Chondrocyte (in vitro differentiated cells): Measurements from ENCODE around the gene RAP1GAP. TPM values are rescaled to one million over a fixed set of nuclear protein-coding genes. Genes with fewer than 3 reads are reported as not detected.
A peak's percentile ranks its signal among the peaks of the same experiment; 100 is the strongest.

Experiments used
- DNase-seq: peaks from one replicate; pipeline ENCODE4 v3.0.0; 2021; ENCODE audit warnings: mixed read lengths, low spot score
- H3K27ac Mint-ChIP-seq: one replicate; pipeline ENCODE4 v1.8.0; 2021; ENCODE audit warnings: mild to moderate bottlenecking, moderate library complexity, mixed read lengths; ENCODE audit not compliant: unreplicated experiment
- H3K27me3 Mint-ChIP-seq: 2 replicates; pipeline ENCODE4 v1.8.0; 2021; ENCODE audit warnings: low read depth, mixed read lengths
- H3K36me3 Mint-ChIP-seq: 2 replicates; pipeline ENCODE4 v1.8.0; 2021; ENCODE audit warnings: low read depth, mixed read lengths
- H3K4me1 Mint-ChIP-seq: 2 replicates; pipeline ENCODE4 v1.8.0; 2021; ENCODE audit warnings: low read depth, mild to moderate bottlenecking, mixed read lengths
- H3K4me3 Mint-ChIP-seq: one replicate; pipeline ENCODE4 v1.8.0; 2021; ENCODE audit warnings: mild to moderate bottlenecking, moderate library complexity, mixed read lengths; ENCODE audit not compliant: unreplicated experiment
- H3K9me3 Mint-ChIP-seq: 2 replicates; pipeline ENCODE4 v1.8.0; 2021; ENCODE audit warnings: low read depth, mixed read lengths
- total RNA-seq: library from RNA; stranded (reverse); gene quantifications from 3 replicates; pipeline ENCODE4 v1.2.1, GENCODE V29; 2021
- TF ChIP-seq, protein P1 (sequence below): fragments of 200-600 bp; sonication (generic); IDR thresholded peaks from 2 replicates; pipeline ENCODE4 v1.5.0; 2021; ENCODE audit warnings: antibody characterized with exemption, mild to moderate bottlenecking, moderate library complexity

RAP1GAP gene
- total RNA-seq, 1 donor from 2014 or later: 1.8 TPM

DNA sequence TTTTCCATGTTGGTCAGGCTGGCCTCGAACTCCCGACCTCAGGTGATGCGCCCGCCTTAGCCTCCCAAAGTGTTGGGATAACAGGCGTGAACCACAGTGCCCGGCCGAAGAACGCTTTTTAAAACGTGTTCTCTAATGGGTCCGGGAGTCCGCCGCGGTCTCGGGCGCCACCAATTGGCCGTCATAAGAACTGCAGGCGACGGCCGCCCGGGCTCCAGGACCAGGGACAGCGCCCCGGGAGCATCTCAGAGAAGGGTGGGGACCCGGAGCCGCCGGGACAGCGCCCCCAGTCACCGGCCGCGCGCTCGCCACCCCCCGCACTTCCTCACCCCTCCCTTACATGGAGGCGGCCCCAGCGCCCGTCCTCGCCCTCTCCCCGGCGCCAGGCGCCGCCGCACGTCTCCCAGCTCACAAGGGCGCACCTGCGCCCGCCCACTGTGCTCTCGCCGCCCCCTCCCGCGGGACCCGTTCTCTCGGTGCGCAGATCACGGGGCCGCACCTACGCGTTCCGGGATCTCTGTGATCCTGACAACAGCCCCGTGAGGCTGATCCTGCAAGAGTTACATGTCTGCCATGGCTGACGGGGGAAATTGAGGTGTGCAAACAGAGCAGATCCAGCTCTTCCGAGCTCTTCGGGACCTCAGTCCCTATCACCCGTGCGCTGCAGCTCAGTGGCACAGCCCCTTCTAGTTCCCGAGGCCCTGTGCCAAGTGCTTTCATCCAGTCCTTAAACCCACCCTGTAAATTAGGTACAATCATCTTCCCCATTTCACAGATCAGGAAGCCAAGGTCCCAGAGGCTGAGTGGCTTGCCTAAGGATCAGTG, 9.8 kb downstream of the RAP1GAP start:
- Mint-ChIP-seq H3K27me3 (peaks cover 19% of the 10 kb centered on the region), H3K36me3 (no peaks in the 10 kb centered on the region), H3K4me3 (no peak overlapping the region), H3K4me1 (peaks cover 4% of the 10 kb centered on the region), H3K9me3 (no peaks in the 10 kb centered on the region), H3K27ac (no peak overlapping the region)
- TF ChIP-seq, protein P1, sequence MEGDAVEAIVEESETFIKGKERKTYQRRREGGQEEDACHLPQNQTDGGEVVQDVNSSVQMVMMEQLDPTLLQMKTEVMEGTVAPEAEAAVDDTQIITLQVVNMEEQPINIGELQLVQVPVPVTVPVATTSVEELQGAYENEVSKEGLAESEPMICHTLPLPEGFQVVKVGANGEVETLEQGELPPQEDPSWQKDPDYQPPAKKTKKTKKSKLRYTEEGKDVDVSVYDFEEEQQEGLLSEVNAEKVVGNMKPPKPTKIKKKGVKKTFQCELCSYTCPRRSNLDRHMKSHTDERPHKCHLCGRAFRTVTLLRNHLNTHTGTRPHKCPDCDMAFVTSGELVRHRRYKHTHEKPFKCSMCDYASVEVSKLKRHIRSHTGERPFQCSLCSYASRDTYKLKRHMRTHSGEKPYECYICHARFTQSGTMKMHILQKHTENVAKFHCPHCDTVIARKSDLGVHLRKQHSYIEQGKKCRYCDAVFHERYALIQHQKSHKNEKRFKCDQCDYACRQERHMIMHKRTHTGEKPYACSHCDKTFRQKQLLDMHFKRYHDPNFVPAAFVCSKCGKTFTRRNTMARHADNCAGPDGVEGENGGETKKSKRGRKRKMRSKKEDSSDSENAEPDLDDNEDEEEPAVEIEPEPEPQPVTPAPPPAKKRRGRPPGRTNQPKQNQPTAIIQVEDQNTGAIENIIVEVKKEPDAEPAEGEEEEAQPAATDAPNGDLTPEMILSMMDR: peak; percentile 96
- no peak for DNase-seq

DNA sequence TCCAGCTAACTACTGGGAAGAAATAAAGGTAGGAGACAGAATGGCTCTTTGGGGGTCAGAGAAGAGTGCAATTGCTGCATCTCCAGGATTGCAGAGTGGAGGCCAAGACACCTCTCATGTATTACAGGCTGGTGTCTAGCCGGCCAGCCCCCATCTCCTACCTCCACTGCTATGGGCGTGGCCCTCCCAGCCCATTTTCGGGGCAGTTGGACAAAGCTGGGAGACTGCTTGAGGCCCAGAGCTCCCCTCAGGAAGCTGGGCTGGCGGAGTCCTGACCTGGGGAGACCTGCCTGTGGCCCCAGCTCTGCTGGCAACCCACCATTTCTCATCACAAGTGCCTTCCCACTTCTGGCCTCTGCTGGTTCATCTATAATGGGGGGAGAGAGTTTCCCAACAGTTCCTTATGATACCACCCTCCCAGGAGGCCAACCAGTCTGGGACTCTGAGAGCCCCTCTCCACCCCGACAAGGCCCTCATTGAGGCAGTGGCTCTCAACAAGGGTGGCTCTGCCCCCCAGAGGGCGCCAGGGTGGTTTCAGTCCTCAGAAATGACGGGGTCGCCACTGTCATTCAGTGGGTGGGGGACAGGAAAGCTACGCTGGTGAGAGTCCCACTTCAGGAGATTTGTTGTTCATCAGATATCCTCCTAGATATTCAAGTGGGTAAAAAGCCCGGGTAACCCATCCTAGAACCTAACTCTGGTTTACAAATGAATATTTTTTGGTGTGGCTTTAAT, 11.5 kb downstream of the RAP1GAP start:
- no peak for DNase-seq

DNA sequence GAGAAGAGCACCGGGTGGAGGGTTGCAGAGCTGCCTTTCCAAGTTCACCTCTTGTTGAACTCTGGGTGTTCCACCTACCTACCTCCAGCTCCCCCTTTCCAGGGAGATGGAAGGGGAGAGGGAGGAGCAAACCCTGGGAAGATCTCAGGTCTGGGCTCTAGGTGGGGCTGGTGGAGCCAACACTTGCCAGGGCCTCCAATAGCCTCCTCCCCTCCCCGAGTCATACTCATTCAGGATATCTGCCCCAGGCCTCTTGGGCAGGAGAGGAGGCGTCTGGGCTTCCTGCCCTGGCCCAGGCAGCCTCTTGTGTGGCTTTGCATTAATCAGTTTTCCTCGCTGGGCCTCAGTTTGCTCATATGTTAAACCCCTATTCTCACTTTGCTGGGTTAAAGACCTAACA, 13.4 kb downstream of the RAP1GAP start:
- Mint-ChIP-seq H3K36me3 (no peaks in the 10 kb centered on the region), H3K4me1 (peaks cover 18% of the 10 kb centered on the region), H3K27me3 (peaks cover 13% of the 10 kb centered on the region), H3K4me3 (no peak overlapping the region), H3K27ac (no peak overlapping the region), H3K9me3 (no peaks in the 10 kb centered on the region)
- no peak for DNase-seq
- TF ChIP-seq, protein P1: peak; percentile 23

More for the DNA sequence above, 11.5 kb downstream of the RAP1GAP start:
- no peak overlapping the region for H3K4me3 Mint-ChIP-seq
- H3K27ac Mint-ChIP-seq: no peak overlapping the region
- TF ChIP-seq, protein P1: no peak
- H3K4me1 Mint-ChIP-seq: peaks cover 4% of the 10 kb centered on the region
- peaks cover 14% of the 10 kb centered on the region for H3K27me3 Mint-ChIP-seq
- H3K9me3 Mint-ChIP-seq: no peaks in the 10 kb centered on the region
- no peaks in the 10 kb centered on the region for H3K36me3 Mint-ChIP-seq

DNA sequence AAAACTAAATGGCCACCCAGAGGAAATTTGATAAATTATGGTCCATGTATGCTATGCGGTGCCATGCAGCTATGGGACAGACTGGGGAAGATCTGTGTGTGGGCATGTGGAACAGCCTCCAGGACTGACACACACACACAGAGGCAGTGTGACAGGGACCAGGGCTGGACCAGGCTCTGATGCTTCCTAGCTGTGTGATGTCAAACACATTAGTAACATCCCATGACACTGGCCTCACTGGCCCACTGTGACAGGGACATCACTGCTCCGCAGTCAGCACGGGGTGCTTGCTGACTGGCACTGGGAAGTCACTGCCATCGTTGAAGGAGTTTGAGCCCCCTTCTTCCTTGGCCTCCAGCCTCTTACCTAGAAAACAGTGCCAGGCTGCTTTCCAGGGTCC, 13.9 kb downstream of the RAP1GAP start:
- DNase-seq: no peak
- Mint-ChIP-seq H3K9me3 (no peaks in the 10 kb centered on the region), H3K4me3 (no peak overlapping the region), H3K27ac (no peak overlapping the region), H3K4me1 (peaks cover 18% of the 10 kb centered on the region), H3K36me3 (no peaks in the 10 kb centered on the region), H3K27me3 (peaks cover 10% of the 10 kb centered on the region)
- TF ChIP-seq, protein P1: no peak

DNA sequence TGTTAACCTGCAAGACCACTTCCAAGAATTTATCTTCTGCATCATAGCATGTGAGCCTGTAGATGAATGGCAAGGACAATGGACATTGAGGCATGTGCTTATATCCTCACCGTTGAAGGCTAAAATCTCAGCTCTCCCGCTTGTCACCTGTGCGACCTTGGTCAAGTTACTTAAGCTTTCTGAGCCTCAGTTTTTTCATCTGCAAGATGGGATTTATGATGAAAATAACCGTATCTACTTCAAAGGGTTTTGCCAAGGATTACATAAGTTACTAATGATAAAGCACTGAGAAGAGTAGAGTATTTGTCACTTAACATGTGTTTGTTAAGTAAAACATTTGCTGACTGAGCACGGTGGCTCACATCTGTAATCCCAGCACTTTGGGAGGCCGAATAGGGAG, 14.9 kb downstream of the RAP1GAP start:
- Mint-ChIP-seq H3K36me3 (no peaks in the 10 kb centered on the region), H3K4me1 (peaks cover 14% of the 10 kb centered on the region), H3K27ac (no peak overlapping the region), H3K4me3 (no peak overlapping the region), H3K27me3 (peaks cover 8% of the 10 kb centered on the region), H3K9me3 (no peaks in the 10 kb centered on the region)
- TF ChIP-seq, protein P1: no peak
- no peak for DNase-seq
